Raji (cell line): ENCODE data around the gene CLNK.

Experiments
- POLR2A ChIP-seq: IDR thresholded peaks from 2 replicates; pipeline ENCODE4 v1.6.1; 2011; ENCODE audit warnings: low read depth, low read length, control low read depth; ENCODE audit not compliant: insufficient read depth

The CLNK gene

DNA sequence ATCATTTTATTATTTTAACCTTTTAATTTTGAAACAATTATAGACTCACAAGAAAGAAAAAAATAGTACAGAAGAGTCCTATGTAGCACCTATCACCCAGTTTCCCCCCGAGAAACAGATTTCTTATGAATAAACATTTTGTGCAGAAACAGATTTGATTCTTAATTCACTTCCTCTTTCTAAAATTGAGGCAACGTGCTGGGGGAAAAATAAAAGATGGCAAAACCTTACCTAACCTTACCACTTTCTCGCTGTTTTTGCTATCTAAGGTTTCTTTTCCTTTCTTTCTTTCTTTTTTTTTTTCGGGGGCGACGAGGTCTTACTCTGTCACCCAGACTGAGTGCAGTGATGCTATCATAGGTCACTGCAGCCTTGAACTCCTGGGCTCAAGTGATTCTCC is 4.3 kb upstream of the CLNK start:
- TF ChIP-seq POLR2A: no peak

GRCh38 chr4:10688022-10688421 is 3.5 kb upstream of the CLNK start:
- TF ChIP-seq POLR2A: no peak

GRCh38 chr4:10687526-10687925 is 3.0 kb upstream of the CLNK start:
- TF ChIP-seq POLR2A: no peak

- no peak for TF ChIP-seq POLR2A
Observed at GRCh38 chr4:10682397-10682796, 2.2 kb downstream of the CLNK start.

DNA sequence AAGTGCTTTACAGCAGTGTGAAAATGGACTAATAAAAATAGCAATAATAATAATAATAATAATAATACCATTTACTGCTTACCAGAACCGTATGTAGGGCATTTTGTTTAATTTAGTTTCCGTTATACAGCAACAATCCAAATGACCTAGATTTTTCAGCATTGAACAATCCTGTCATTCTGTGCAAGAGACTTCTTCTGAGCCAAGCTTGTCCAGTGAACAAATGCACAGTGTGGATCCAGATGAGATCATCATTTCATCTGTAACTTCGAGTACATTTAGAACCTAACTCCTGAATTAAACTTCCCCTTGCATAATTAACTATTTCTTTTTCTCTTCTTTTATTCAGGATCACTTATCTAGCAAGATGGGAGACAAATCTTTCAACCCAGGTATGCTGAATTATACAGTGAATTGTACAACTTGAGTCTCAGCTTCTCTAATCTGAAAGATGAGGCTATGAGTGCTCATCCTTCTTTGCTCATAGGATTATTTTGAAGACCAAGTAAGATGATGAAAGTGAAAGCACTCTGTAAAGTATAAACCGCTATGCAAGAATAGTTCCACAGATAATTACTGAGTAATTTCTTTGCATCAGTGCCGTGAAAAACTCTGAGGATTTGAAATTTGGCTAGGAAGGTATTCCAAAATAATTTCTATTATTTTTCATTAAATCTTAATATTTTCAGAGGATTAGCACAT is 6.6 kb downstream of the CLNK start:
- TF ChIP-seq POLR2A: no peak

- no peak for TF ChIP-seq POLR2A
Observed at GRCh38 chr4:10673817-10674369, 10.7 kb downstream of the CLNK start.

DNA sequence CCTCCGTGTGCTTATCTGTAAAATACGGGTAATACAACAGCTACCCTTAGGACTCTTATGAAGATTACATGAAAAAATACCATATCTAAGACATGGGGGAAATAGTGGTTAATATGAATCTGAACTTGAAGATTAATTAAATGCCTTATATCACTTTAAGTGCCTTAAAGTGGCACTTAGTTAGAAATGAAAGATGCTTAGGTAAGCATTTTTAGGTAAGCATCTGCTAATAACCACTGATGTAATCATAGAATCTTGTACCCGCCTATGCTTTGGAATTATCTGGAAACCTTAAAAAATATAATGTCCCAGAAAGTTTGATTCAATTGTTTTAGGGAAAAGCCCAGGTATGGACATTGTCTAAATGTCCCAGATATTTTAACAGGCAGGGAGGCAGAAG is 12.2 kb downstream of the CLNK start:
- no peak for TF ChIP-seq POLR2A

DNA sequence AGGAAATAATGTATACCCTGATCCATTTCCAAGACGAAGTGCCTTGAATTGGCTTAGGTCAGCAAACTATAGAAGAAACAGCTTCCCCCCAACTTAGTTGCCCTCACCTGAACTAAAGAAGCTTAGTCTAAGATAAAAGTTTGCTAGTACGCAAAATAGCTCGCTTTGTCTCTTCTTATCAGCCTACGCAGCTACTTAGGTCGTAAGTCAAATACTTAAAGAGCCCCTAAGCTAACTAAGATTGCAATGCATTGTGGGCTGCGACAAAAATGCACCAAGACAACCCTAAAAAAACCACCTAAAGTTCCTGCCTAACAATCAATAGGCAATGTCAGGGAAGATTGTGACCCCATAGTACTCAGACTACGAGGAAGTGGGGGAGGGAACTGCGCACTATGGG is 12.8 kb downstream of the CLNK start:
- TF ChIP-seq POLR2A: no peak

- no peak for TF ChIP-seq POLR2A
Observed at GRCh38 chr4:10671366-10671765, 13.2 kb downstream of the CLNK start.

DNA sequence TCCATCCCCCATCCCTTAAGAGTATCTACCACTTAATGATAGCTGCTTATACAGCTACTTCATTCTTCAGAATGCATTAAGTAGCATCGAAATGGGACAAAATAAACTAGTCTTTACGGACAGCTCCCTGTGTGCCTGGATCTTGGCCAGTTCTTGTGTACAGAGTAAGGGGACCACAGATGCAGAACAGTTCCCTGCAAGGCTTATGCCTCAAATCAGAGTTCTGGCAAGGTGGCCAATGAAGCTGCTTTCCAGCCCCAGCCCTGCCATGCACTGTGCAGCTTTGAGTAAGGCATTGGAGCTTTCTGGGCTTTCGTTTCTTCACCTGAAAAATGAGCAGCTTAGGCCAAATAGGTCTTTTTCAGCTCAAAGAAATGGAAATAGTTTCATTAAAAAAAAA is 14.2 kb downstream of the CLNK start:
- no peak for TF ChIP-seq POLR2A

GRCh38 chr4:10667701-10668326 is 16.8 kb downstream of the CLNK start:
- TF ChIP-seq POLR2A: no peak

DNA sequence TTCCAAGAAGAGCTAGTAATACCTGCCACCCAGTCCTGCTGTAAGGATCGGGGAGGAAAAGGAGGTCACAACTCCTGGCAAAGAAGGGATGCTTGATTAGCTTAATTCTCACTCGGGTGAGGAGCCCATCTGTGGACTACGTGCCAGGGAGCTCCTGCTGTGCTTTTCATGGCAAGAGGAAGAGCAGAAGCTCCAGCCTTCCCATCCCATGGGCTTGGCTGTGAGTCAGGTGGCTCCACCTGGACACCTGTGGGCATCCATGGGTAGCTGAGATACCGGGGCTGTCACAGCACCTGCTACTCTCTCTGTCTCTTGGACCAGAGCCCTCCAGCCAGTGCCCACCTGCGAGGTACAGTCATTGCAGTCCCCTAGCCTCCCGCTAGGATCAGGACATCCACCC is 18.0 kb downstream of the CLNK start:
- no peak for TF ChIP-seq POLR2A

DNA sequence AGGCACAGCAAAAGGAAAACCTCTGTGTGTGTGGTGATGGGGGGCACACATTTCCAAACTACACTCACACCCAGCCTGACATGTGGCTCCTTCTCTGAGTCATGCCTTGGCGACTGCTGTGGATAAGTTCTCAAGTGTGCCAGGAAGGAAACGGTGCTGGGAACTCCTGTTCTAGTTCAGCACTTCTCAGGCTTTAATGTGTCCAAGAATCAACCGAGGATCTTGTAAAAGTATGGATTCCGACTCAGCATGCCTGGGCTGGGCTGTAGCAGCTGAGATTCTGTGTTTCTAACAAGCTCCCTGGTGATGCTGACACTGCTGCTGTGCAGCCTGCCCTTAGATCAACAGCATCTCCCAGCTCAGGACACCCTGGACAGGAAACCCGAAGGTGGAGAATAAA is 20.2 kb downstream of the CLNK start:
- TF ChIP-seq POLR2A: no peak

DNA sequence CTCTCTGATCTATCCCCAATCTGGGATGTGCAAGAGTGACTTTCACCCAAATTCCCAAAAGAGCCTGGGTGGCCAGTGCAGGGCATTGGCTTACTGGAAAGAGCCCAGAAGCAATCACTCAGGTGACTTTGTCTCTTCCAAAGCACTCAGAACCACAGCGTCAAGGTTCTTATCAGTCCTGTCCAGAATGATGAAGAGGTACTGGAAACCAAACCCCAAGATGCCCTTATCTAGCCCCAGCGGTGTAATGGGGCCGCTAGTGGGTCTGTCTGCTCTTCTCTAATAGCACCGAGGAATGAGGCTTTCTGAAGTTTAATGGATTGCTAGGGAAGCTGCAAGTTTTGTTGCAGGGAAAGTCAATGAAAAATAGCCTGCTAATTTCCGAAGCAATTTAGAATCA is 21.6 kb downstream of the CLNK start:
- TF ChIP-seq POLR2A: no peak

GRCh38 chr4:10661047-10661446 is 23.5 kb downstream of the CLNK start:
- no peak for TF ChIP-seq POLR2A

GRCh38 chr4:10659251-10659650 is 25.3 kb downstream of the CLNK start:
- no peak for TF ChIP-seq POLR2A

DNA sequence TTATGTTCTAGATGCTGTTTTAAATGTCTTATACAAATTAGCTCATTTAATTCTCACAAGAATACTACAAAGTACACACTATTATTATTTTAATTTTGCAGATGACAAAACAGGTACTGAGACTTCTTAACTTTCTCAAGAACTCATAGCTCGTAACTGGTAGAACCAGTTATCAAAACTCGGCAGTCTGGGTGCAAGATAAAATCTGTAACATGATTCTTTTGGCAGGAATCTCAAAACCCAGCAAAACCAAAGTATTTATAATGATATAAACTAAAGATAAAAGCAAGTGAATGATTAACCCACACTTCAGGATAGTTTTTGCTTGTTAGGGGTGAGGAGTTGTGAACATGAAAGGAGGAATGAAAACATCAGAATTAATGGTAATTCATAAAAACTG is 27.6 kb downstream of the CLNK start:
- no peak for TF ChIP-seq POLR2A
